Measurements from ENCODE around the gene ACVR2B.
A peak's percentile ranks its signal among the peaks of the same experiment; 100 is the strongest.

ACVR2B gene

GRCh38 chr3:38473229-38473628, 19.5 kb downstream of the ACVR2B start:
- Mint-ChIP-seq H3K27ac (no peak overlapping the region), H3K36me3 (ENCODE audit: low read depth) (peaks cover 2% of the 10 kb centered on the region), H3K9me3 (peaks cover 6% of the 10 kb centered on the region), H3K27me3 (no peaks in the 10 kb centered on the region), H3K4me3 (no peak overlapping the region), H3K4me1 (ENCODE audit: low read depth) (peaks cover 14% of the 10 kb centered on the region)
- no peak for DNase-seq

- Mint-ChIP-seq H3K4me3 (no peak overlapping the region), H3K4me1 (ENCODE audit: low read depth) (peaks cover 14% of the 10 kb centered on the region), H3K27me3 (no peaks in the 10 kb centered on the region), H3K27ac (no peak overlapping the region), H3K36me3 (ENCODE audit: low read depth) (peaks cover 7% of the 10 kb centered on the region), H3K9me3 (no peaks in the 10 kb centered on the region)
- no peak for DNase-seq
Observed at GRCh38 chr3:38474928-38475605, 21.4 kb downstream of the ACVR2B start.

GRCh38 chr3:38475716-38476115, 22.0 kb downstream of the ACVR2B start:
- Mint-ChIP-seq H3K4me1 (ENCODE audit: low read depth) (peaks cover 14% of the 10 kb centered on the region), H3K27me3 (no peaks in the 10 kb centered on the region), H3K36me3 (ENCODE audit: low read depth) (peaks cover 13% of the 10 kb centered on the region), H3K4me3 (no peak overlapping the region), H3K9me3 (no peaks in the 10 kb centered on the region), H3K27ac (no peak overlapping the region)
- no peak for DNase-seq

GRCh38 chr3:38476157-38476756, 22.6 kb downstream of the ACVR2B start:
- Mint-ChIP-seq H3K36me3 (ENCODE audit: low read depth) (peaks cover 17% of the 10 kb centered on the region), H3K4me3 (no peak overlapping the region), H3K27me3 (no peaks in the 10 kb centered on the region), H3K27ac (no peak overlapping the region), H3K9me3 (no peaks in the 10 kb centered on the region), H3K4me1 (ENCODE audit: low read depth) (peaks cover 13% of the 10 kb centered on the region)
- no peak for DNase-seq

- Mint-ChIP-seq H3K9me3 (no peaks in the 10 kb centered on the region), H3K4me1 (ENCODE audit: low read depth) (peaks cover 11% of the 10 kb centered on the region), H3K36me3 (ENCODE audit: low read depth) (peaks cover 26% of the 10 kb centered on the region), H3K27me3 (no peaks in the 10 kb centered on the region), H3K27ac (no peak overlapping the region), H3K4me3 (no peak overlapping the region)
- no peak for DNase-seq
Observed at GRCh38 chr3:38477057-38477820, 23.5 kb downstream of the ACVR2B start.

GRCh38 chr3:38477839-38478450, 24.3 kb downstream of the ACVR2B start:
- no peak for DNase-seq
- no peaks in the 10 kb centered on the region for H3K9me3 Mint-ChIP-seq
- H3K27me3 Mint-ChIP-seq: no peaks in the 10 kb centered on the region
- no peak overlapping the region for H3K4me3 Mint-ChIP-seq
- H3K27ac Mint-ChIP-seq: no peak overlapping the region
- H3K4me1 Mint-ChIP-seq (ENCODE audit: low read depth): peaks cover 7% of the 10 kb centered on the region
- H3K36me3 Mint-ChIP-seq (ENCODE audit: low read depth): peaks cover 33% of the 10 kb centered on the region

- Mint-ChIP-seq H3K4me3 (no peak overlapping the region), H3K27ac (no peak overlapping the region), H3K27me3 (no peaks in the 10 kb centered on the region), H3K9me3 (no peaks in the 10 kb centered on the region), H3K36me3 (ENCODE audit: low read depth) (peaks cover 40% of the 10 kb centered on the region), H3K4me1 (ENCODE audit: low read depth) (no peaks in the 10 kb centered on the region)
- no peak for DNase-seq
Observed at GRCh38 chr3:38478901-38479300, 25.2 kb downstream of the ACVR2B start.

- no peaks in the 10 kb centered on the region for H3K9me3 Mint-ChIP-seq
- no peak overlapping the region for H3K27ac Mint-ChIP-seq
- H3K4me1 Mint-ChIP-seq (ENCODE audit: low read depth): no peaks in the 10 kb centered on the region
- H3K27me3 Mint-ChIP-seq: no peaks in the 10 kb centered on the region
- no peak overlapping the region for H3K4me3 Mint-ChIP-seq
- peak; percentile 62 for DNase-seq
- peaks cover 43% of the 10 kb centered on the region for H3K36me3 Mint-ChIP-seq (ENCODE audit: low read depth)
Observed at GRCh38 chr3:38479431-38480092, 25.9 kb downstream of the ACVR2B start.

GRCh38 chr3:38480093-38480445, 26.4 kb downstream of the ACVR2B start:
- no peaks in the 10 kb centered on the region for H3K4me1 Mint-ChIP-seq (ENCODE audit: low read depth)

GRCh38 chr3:38480930-38481329, 27.2 kb downstream of the ACVR2B start:
- Mint-ChIP-seq H3K4me3 (no peak overlapping the region), H3K36me3 (ENCODE audit: low read depth) (peaks cover 45% of the 10 kb centered on the region), H3K9me3 (no peaks in the 10 kb centered on the region), H3K27ac (no peak overlapping the region), H3K4me1 (ENCODE audit: low read depth) (no peaks in the 10 kb centered on the region), H3K27me3 (no peaks in the 10 kb centered on the region)
- no peak for DNase-seq

More at GRCh38 chr3:38480093-38480445, 26.4 kb downstream of the ACVR2B start:
- Mint-ChIP-seq H3K4me3 (no peak overlapping the region), H3K27ac (no peak overlapping the region), H3K27me3 (no peaks in the 10 kb centered on the region), H3K36me3 (ENCODE audit: low read depth) (peaks cover 45% of the 10 kb centered on the region), H3K9me3 (no peaks in the 10 kb centered on the region)
- no peak for DNase-seq

- peaks cover 45% of the 10 kb centered on the region for H3K36me3 Mint-ChIP-seq (ENCODE audit: low read depth)
- H3K9me3 Mint-ChIP-seq: no peaks in the 10 kb centered on the region
- DNase-seq: no peak
- no peak overlapping the region for H3K4me3 Mint-ChIP-seq
- H3K27ac Mint-ChIP-seq: no peak overlapping the region
- no peaks in the 10 kb centered on the region for H3K27me3 Mint-ChIP-seq
- no peaks in the 10 kb centered on the region for H3K4me1 Mint-ChIP-seq (ENCODE audit: low read depth)
Observed at GRCh38 chr3:38482951-38483350, 29.3 kb downstream of the ACVR2B start.

- Mint-ChIP-seq H3K4me1 (ENCODE audit: low read depth) (no peaks in the 10 kb centered on the region), H3K27ac (no peak overlapping the region), H3K27me3 (no peaks in the 10 kb centered on the region), H3K9me3 (no peaks in the 10 kb centered on the region), H3K36me3 (ENCODE audit: low read depth) (peaks cover 19% of the 10 kb centered on the region), H3K4me3 (no peak overlapping the region)
- DNase-seq: no peak
Observed at GRCh38 chr3:38487323-38487722, 33.6 kb downstream of the ACVR2B start.

GRCh38 chr3:38488949-38489348, 35.3 kb downstream of the ACVR2B start:
- H3K36me3 Mint-ChIP-seq (ENCODE audit: low read depth): peaks cover 5% of the 10 kb centered on the region
- no peak for DNase-seq
- no peaks in the 10 kb centered on the region for H3K27me3 Mint-ChIP-seq
- no peaks in the 10 kb centered on the region for H3K9me3 Mint-ChIP-seq
- no peaks in the 10 kb centered on the region for H3K4me1 Mint-ChIP-seq (ENCODE audit: low read depth)
- H3K4me3 Mint-ChIP-seq: no peak overlapping the region
- no peak overlapping the region for H3K27ac Mint-ChIP-seq

GRCh38 chr3:38489766-38490165, 36.1 kb downstream of the ACVR2B start:
- H3K4me3 Mint-ChIP-seq: no peak overlapping the region
- no peak for DNase-seq
- peaks cover 3% of the 10 kb centered on the region for H3K36me3 Mint-ChIP-seq (ENCODE audit: low read depth)
- H3K4me1 Mint-ChIP-seq (ENCODE audit: low read depth): peaks cover 2% of the 10 kb centered on the region
- H3K27me3 Mint-ChIP-seq: no peaks in the 10 kb centered on the region
- no peaks in the 10 kb centered on the region for H3K9me3 Mint-ChIP-seq
- no peak overlapping the region for H3K27ac Mint-ChIP-seq
